ENCODE data around the gene USP24. TPM values are rescaled to one million over a fixed set of nuclear protein-coding genes. Genes with fewer than 3 reads are reported as not detected.

Gene USP24
- total RNA-seq, 1 donor from 2014 or later, result 30.8 TPM

DNA sequence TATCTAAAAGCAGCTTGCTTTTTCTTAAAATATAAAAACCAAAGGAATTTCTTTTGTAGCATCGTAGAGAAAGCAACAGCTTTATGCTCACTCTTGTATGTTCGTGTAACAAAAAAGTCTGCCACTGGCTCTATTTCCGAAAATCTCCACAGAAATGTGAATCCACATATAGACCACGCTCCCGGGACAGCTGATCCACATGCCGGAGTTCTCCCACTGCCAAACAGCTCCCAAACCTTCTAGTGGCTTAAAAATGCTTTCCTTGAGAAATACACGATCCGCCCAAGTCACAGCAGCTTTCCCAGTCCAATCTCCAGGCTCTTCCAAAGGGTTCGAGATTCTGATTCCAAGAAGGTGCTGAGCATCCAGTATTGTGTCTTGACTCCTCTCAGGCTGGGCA, 146.5 kb downstream of the USP24 start:
- Mint-ChIP-seq H3K9me3 (ENCODE audit: unreplicated experiment) (no peaks in the 10 kb centered on the region), H3K27ac (ENCODE audit: unreplicated experiment) (no peak overlapping the region), H3K36me3 (ENCODE audit: low read depth, unreplicated experiment) (peaks cover 16% of the 10 kb centered on the region), H3K4me1 (ENCODE audit: low read depth, unreplicated experiment) (peaks cover 2% of the 10 kb centered on the region), H3K4me3 (ENCODE audit: unreplicated experiment) (no peak overlapping the region), H3K27me3 (ENCODE audit: low read depth, unreplicated experiment) (no peaks in the 10 kb centered on the region)
- Histone ChIP-seq H3K79me2 (ENCODE audit: insufficient read depth, low read length) (no peaks in the 10 kb centered on the region), H3K27ac (ENCODE audit: low read depth, low read length) (no peak overlapping the region), H3K4me3 (ENCODE audit: insufficient read depth, low read depth, low read length) (no peak overlapping the region), H3K9me3 (ENCODE audit: insufficient read depth, low read depth, low read length) (no peaks in the 10 kb centered on the region), H4K20me1 (ENCODE audit: insufficient read depth, low read length) (peaks cover 12% of the 10 kb centered on the region), H2AFZ (ENCODE audit: low read depth, low read length) (no peak overlapping the region), H3K4me1 (ENCODE audit: insufficient read depth, low read length) (no peaks in the 10 kb centered on the region), H3K4me2 (ENCODE audit: low read length) (no peak overlapping the region), H3K9ac (ENCODE audit: low read length) (no peak overlapping the region), H3K27me3 (ENCODE audit: insufficient read depth, low read length) (no peaks in the 10 kb centered on the region), H3K36me3 (ENCODE audit: insufficient read depth, low read length) (peaks cover 26% of the 10 kb centered on the region)
- TF ChIP-seq EZH2 (IDR thresholded peaks at IDR 0.05; ENCODE audit: insufficient read depth, low read length), result no peak
- TF ChIP-seq, protein P1, sequence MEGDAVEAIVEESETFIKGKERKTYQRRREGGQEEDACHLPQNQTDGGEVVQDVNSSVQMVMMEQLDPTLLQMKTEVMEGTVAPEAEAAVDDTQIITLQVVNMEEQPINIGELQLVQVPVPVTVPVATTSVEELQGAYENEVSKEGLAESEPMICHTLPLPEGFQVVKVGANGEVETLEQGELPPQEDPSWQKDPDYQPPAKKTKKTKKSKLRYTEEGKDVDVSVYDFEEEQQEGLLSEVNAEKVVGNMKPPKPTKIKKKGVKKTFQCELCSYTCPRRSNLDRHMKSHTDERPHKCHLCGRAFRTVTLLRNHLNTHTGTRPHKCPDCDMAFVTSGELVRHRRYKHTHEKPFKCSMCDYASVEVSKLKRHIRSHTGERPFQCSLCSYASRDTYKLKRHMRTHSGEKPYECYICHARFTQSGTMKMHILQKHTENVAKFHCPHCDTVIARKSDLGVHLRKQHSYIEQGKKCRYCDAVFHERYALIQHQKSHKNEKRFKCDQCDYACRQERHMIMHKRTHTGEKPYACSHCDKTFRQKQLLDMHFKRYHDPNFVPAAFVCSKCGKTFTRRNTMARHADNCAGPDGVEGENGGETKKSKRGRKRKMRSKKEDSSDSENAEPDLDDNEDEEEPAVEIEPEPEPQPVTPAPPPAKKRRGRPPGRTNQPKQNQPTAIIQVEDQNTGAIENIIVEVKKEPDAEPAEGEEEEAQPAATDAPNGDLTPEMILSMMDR (IDR thresholded peaks at IDR 0.05; ENCODE audit: insufficient read depth, low read depth, low read length), result no peak
- DNase-seq (ENCODE audit: low read depth), result no peak
- no peak for FAIRE-seq

DNA sequence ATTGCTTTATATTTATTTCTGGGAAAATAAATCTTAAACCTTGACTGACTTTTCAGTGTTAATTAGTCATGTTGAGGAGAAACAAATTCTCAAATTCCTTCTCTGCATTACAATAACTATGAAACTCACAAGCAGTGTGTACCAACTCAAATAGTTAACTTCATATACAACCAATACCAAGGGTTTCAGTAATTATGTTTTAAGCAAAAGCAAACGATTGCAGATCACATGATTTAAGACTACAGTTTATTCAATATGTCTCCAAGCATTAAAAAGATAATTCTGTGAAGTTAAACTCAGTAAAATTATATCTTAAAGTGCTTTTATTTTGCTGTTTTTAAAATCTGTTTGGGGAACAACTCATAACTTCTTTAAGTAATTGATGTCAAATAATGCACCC, 147.2 kb downstream of the USP24 start:
- DNase-seq (ENCODE audit: low read depth) (no peak), FAIRE-seq (no peak)
- no peaks in the 10 kb centered on the region for H3K79me2 ChIP-seq (ENCODE audit: insufficient read depth, low read length)
- Mint-ChIP-seq H3K4me3 (ENCODE audit: unreplicated experiment) (no peak overlapping the region), H3K4me1 (ENCODE audit: low read depth, unreplicated experiment) (no peaks in the 10 kb centered on the region), H3K27ac (ENCODE audit: unreplicated experiment) (no peak overlapping the region), H3K9me3 (ENCODE audit: unreplicated experiment) (no peaks in the 10 kb centered on the region), H3K36me3 (ENCODE audit: low read depth, unreplicated experiment) (peaks cover 16% of the 10 kb centered on the region), H3K27me3 (ENCODE audit: low read depth, unreplicated experiment) (no peaks in the 10 kb centered on the region)
- H2AFZ ChIP-seq (ENCODE audit: low read depth, low read length), result no peak overlapping the region
- no peaks in the 10 kb centered on the region for H3K4me1 ChIP-seq (ENCODE audit: insufficient read depth, low read length)
- H4K20me1 ChIP-seq (ENCODE audit: insufficient read depth, low read length), result peaks cover 12% of the 10 kb centered on the region
- no peak overlapping the region for H3K9ac ChIP-seq (ENCODE audit: low read length)
- TF ChIP-seq, protein P1 (IDR thresholded peaks at IDR 0.05; ENCODE audit: insufficient read depth, low read depth, low read length), result no peak
- TF ChIP-seq EZH2 (IDR thresholded peaks at IDR 0.05; ENCODE audit: insufficient read depth, low read length), result no peak
- H3K4me2 ChIP-seq (ENCODE audit: low read length), result no peak overlapping the region
- H3K36me3 ChIP-seq (ENCODE audit: insufficient read depth, low read length), result peaks cover 20% of the 10 kb centered on the region
- no peaks in the 10 kb centered on the region for H3K9me3 ChIP-seq (ENCODE audit: insufficient read depth, low read depth, low read length)
- no peak overlapping the region for H3K4me3 ChIP-seq (ENCODE audit: insufficient read depth, low read depth, low read length)
- no peak overlapping the region for H3K27ac ChIP-seq (ENCODE audit: low read depth, low read length)
- no peaks in the 10 kb centered on the region for H3K27me3 ChIP-seq (ENCODE audit: insufficient read depth, low read length)

DNA sequence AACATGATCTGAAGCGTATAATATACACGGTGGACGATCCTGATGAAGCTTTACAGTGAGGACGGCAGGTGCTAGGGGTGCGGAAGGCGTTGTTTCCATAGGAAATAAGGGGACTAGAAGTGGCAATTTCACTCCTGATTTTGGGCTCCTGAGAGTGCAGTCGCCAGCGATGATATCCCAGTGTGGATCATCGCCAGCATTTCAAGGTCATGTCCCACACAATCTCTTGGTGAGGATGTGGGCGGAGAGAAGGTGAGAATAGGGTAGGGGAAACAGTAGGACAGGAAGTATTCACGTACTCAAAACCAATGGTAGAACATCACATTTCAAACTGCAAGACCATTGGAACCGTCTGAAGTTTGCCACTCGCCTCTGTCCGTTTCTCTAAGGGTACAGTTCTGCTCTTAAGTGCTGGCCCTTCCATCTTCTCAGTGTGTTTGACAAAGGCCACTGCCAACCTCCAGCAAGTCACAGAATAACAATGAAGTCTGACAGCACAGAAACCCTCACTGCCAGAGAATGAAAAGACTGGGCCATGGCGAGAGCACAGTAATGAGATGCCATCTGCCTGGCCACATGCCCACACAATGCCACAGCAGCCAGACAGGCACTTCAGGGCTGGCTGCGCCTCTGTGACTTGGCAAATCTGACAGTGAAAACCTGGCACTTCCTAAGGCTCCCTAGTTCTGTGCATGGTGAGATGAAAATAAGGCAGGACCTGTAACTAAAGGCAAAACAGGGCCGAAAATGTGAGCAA, 148.0 kb downstream of the USP24 start:
- H3K9ac ChIP-seq (ENCODE audit: low read length), result no peak overlapping the region
- peaks cover 16% of the 10 kb centered on the region for H3K36me3 Mint-ChIP-seq (ENCODE audit: low read depth, unreplicated experiment)
- H3K4me2 ChIP-seq (ENCODE audit: low read length), result no peak overlapping the region
- peaks cover 3% of the 10 kb centered on the region for H3K27me3 Mint-ChIP-seq (ENCODE audit: low read depth, unreplicated experiment)
- H3K27ac ChIP-seq (ENCODE audit: low read depth, low read length), result no peak overlapping the region
- no peak for TF ChIP-seq EZH2 (IDR thresholded peaks at IDR 0.05; ENCODE audit: insufficient read depth, low read length)
- TF ChIP-seq, protein P1 (IDR thresholded peaks at IDR 0.05; ENCODE audit: insufficient read depth, low read depth, low read length), result no peak
- H3K79me2 ChIP-seq (ENCODE audit: insufficient read depth, low read length), result no peaks in the 10 kb centered on the region
- no peak overlapping the region for H3K27ac Mint-ChIP-seq (ENCODE audit: unreplicated experiment)
- H2AFZ ChIP-seq (ENCODE audit: low read depth, low read length), result no peak overlapping the region
- H3K4me3 Mint-ChIP-seq (ENCODE audit: unreplicated experiment), result no peak overlapping the region
- H4K20me1 ChIP-seq (ENCODE audit: insufficient read depth, low read length), result peaks cover 12% of the 10 kb centered on the region
- FAIRE-seq (no peak), DNase-seq (ENCODE audit: low read depth) (no peak)
- no peaks in the 10 kb centered on the region for H3K9me3 ChIP-seq (ENCODE audit: insufficient read depth, low read depth, low read length)
- H3K9me3 Mint-ChIP-seq (ENCODE audit: unreplicated experiment), result no peaks in the 10 kb centered on the region
- H3K27me3 ChIP-seq (ENCODE audit: insufficient read depth, low read length), result no peaks in the 10 kb centered on the region
- no peaks in the 10 kb centered on the region for H3K4me1 Mint-ChIP-seq (ENCODE audit: low read depth, unreplicated experiment)
- H3K4me1 ChIP-seq (ENCODE audit: insufficient read depth, low read length), result no peaks in the 10 kb centered on the region
- H3K4me3 ChIP-seq (ENCODE audit: insufficient read depth, low read depth, low read length), result no peak overlapping the region
- peaks cover 14% of the 10 kb centered on the region for H3K36me3 ChIP-seq (ENCODE audit: insufficient read depth, low read length)

Measured in astrocyte (in vitro differentiated cells and primary cell).